HG02759 (cell line): ENCODE results near the gene SLC35A1.

Experiments used
- ATAC-seq: cut with Tn5 transposase; IDR thresholded peaks from one replicate; pipeline ENCODE4 v1.9.1; 2021; ENCODE audit warnings: mild to moderate bottlenecking, moderate library complexity; ENCODE audit not compliant: unreplicated experiment

SLC35A1 gene

GRCh38 chr6:87522686-87523085 is 49.9 kb downstream of the SLC35A1 start:
- no peak for ATAC-seq

- ATAC-seq, result no peak
These were observed 56.4 kb downstream of the SLC35A1 start for GRCh38 chr6:87529221-87529620.

- ATAC-seq, result no peak
These were observed 61.7 kb downstream of the SLC35A1 start for GRCh38 chr6:87534377-87535047.

DNA sequence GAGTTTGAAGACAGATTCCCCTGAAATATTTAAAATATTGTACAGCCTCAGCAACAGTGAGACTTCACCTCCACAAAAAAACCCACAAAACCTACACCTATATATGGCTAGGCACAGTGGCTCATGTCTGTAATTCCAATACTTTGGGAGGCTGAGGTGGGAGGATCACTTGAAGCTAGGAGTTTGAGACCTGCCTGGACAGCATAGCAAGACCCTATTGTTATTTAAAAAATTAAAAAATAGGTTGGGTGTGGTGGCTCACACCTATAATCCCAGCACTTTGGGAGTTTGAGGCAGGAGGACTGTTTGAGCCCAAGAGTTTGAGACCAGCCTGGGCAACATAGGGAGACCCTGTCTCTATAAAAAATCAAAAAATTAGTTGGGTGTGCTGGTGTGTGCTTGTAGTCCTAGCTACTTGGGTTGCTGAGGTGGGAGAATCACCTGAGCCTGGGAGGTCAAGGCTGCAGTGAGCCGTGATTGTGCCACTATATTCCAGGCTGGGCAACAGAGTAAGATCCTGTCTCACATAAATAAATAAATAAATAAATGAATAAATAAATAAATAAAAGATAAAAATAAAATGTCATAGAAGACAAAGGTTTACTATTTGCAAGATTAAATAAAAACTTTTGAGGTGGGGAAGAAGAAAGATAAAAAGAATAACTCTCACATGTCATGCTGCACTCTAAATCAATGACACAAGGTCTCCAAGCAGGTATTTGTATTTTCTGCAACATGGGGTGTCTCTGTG is 65.9 kb downstream of the SLC35A1 start:
- ATAC-seq, result no peak

DNA sequence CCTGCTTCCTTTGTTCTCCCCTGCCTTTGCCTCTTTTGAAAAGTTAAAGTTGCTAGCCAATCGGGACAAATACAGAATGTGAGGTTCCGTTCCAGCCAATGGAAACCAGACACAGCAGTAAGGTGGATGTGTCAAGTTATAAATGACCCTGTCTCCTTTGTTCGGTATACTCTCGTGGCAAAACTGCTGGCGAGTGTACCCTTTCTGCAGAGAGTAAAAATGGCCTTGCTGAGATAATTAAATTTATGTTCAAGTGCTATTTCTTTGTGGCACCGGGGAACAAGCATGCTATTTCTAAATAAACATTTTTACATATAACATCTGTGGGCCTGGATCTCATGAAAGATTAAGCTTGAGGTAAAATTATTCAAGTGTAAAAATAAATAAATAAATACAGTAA is 66.8 kb downstream of the SLC35A1 start:
- ATAC-seq, result no peak

- no peak for ATAC-seq
These were observed 67.8 kb downstream of the SLC35A1 start for GRCh38 chr6:87540539-87540938.

DNA sequence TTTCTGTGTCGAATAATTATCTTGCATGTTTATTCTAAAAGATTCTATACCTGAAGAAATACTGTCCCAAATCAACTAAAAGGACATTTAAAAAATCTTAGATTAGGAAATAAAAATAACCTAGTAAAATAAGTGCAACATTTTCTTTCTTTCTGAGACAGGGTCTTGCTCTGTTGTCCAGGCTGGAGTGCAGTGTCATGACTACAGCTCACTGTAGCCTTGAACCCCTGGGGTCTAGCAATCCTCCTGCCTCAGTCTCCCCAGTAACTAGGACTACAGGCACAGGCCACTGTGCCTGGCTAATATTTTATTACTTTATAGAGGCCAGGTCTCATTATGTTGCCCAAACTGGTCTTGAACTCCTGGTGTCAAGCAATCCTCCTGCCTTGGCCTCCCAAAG is 68.3 kb downstream of the SLC35A1 start:
- ATAC-seq, result no peak

DNA sequence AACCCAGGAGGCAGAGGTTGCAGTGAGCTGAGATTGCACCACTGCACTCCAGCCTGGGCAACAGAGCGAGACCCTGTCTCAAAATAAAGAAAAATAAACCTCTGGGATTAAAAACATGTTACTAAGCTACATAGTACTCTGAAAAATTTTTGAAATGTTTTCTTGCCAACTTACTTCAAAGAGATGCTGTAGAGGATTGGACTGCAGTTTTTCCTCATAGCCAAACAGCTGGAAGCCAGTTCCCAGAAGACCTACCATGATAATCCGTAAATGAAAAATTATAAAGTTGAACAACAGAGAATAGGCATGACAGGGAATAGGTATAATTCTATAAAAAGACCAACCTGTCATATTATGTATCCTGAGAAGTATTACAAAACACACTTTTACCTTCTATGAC is 69.0 kb downstream of the SLC35A1 start:
- ATAC-seq, result no peak

DNA sequence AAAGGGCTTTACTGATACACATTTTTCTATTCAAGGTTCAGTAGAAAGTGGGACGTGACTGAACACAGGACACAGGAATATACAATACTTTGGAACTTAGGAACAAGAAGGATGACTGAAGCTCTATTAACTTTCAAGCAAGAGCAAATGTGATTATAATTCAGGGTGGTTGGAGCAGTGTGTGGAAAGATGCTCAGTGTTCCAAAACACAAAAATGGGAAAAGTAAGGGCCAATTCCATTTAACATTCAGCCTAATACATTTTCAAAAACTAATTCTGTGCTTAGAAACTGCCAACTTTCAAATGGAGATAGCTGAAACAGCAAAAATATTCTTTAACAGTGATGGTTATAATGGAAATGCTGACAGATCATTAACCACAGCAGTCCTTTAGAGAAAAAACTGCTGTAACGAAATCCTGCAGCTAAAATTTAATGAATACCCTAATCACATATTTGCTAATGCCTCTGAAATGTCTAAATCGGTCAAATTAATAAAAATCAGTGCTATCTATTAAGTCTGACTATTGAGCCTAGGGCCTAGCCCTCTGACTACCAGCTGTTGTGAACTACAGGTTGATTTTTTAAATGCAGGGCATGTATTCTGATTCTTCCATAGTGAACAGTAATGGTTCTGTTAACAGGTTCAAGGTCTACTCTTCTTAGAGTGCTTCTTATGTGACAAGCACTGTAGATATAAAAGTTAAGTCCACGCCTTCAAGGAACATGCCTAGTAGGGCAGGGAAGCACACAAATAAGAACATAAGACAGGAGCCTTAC is 71.1 kb downstream of the SLC35A1 start:
- ATAC-seq, result no peak

GRCh38 chr6:87544474-87544735 is 71.6 kb downstream of the SLC35A1 start:
- ATAC-seq, result no peak

GRCh38 chr6:87551799-87552198 is 79.0 kb downstream of the SLC35A1 start:
- no peak for ATAC-seq

DNA sequence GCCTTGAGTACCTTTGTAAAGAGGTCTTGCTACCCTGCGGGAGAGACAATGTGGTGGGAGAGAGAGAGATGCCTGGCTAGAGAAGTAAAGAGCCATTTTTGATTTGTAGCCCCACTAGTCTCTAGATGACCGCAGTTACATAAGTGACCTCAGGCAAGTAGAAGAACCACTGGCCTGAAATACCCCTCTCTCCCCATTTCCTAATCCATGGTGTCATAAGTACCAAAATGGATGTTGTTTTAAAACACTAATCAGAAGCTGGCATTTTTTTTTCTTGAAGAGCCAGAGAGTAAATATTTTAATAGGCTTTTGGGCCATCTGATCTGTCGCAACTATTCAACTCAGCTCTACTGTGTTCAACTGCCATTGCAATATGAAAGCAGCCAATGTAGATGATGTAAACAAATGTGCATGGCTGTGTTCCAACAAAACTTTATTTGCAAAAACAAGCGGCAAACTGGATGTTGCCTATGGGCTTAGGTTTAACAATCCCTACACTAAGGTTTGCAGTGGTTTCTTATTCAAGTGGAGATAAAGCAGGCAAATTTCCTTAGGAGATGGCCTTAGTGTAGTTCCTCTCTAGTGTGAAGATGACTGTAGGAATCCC is 80.5 kb downstream of the SLC35A1 start:
- ATAC-seq, result no peak

DNA sequence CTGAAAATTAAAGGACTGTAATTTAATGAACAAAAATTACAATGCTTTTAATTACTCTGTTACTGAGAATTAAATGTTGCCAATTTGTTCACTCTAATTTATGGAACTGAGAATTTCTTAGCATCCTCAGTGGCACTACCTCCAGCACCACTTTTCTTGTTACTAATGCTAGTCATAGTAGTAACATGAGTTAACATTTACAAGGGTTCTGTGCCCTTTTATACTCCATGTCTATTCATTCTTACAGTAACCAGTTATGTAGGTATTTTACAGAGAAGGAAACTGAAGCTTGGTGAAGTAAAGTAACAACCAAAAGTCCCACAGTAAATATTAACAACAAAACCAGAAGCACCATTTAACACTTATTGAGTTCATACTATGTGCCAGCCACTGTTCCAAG is 82.7 kb downstream of the SLC35A1 start:
- no peak for ATAC-seq

- ATAC-seq, result no peak
These were observed 85.7 kb downstream of the SLC35A1 start for GRCh38 chr6:87558446-87558845.

DNA sequence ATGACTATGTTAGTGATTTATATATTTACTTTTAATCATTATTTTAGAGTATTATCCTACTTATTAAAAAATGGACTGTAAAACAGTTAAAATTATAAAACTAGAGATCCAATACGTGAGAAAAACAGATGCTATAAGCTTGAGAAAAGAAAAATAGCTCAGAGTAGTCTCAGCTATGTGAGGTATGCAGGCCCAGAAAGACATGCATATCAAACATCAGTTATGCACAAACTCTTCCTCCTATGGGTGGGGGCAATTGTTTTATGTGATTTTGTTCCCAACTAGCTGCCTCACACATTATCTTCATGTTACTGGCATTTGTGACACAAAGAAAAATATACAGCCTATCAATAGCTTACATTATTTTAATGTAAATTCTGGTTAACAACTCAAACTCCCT is 88.2 kb downstream of the SLC35A1 start:
- no peak for ATAC-seq
